IMR-90 (cell line): ENCODE measurements around the gene SLC35F3. TPM values are rescaled to one million over a fixed set of nuclear protein-coding genes. Genes with fewer than 3 reads are reported as not detected.

Experiments used
- ATAC-seq: fragments of 200-7000 bp; cut with Tn5 transposase; 2 replicates; pipeline ENCODE4 v1.9.1; 2020; ENCODE audit warnings: low read depth, mild to moderate bottlenecking, moderate library complexity
- BruUV-seq: library from RNA; stranded (reverse); fragments of 400-500 nt; replicated peaks from 2 replicates; lab custom pipeline; 2021; lab: Mats Ljungman, UMichigan
- CTCF ChIA-PET: fragments of 300-600 bp; formaldehyde crosslinking; extraction: SDS; loops from one replicate; lab custom pipeline; 2021; ENCODE audit warnings: antibody characterized with exemption; lab: Yijun Ruan, JAX
- POLR2A ChIA-PET: fragments of 300-600 bp; sonication (Branson Sonifier 250); formaldehyde crosslinking; loops from one replicate; lab custom pipeline; 2022; ENCODE audit warnings: antibody characterized with exemption; ENCODE audit not compliant: unreplicated experiment; lab: Charles Lee
- DNase-seq: peaks from one replicate; pipeline ENCODE4 v3.0.0; 2013
- H2AFZ ChIP-seq: replicated peaks from 2 replicates; pipeline ENCODE3; 2013; ENCODE audit warnings: low read length, mild to moderate bottlenecking; ENCODE audit not compliant: poor library complexity
- H2AK5ac ChIP-seq: 2 replicates; pipeline ENCODE4 v1.6.1; 2013; ENCODE audit warnings: low read depth, low read length, inconsistent platforms
- H2AK9ac ChIP-seq: replicated peaks from 2 replicates; pipeline ENCODE3; 2013; ENCODE audit warnings: mild to moderate bottlenecking, low read depth, low read length, moderate library complexity; ENCODE audit not compliant: poor library complexity
- H2BK120ac ChIP-seq: 2 replicates; pipeline ENCODE4 v1.6.1; 2013; ENCODE audit warnings: low read depth, low read length, inconsistent platforms
- H2BK15ac ChIP-seq: 3 replicates; pipeline ENCODE4 v1.6.1; 2013; ENCODE audit warnings: low read depth, low read length, inconsistent platforms
- H2BK20ac ChIP-seq: 2 replicates; pipeline ENCODE4 v1.6.1; 2013; ENCODE audit warnings: low read depth, mild to moderate bottlenecking, inconsistent platforms, low read length, moderate library complexity
- H2BK5ac ChIP-seq: 2 replicates; pipeline ENCODE4 v1.6.1; 2013; ENCODE audit warnings: mild to moderate bottlenecking, low read depth, low read length, inconsistent platforms; ENCODE audit not compliant: poor library complexity, severe bottlenecking
- H3K14ac ChIP-seq: replicated peaks from 2 replicates; pipeline ENCODE4 v1.6.1; 2013; ENCODE audit warnings: low read depth, low read length, inconsistent platforms
- H3K18ac ChIP-seq: 2 replicates; pipeline ENCODE4 v1.6.1; 2013; ENCODE audit warnings: low read depth, low read length, control low read depth
- H3K23ac ChIP-seq: 2 replicates; pipeline ENCODE4 v1.6.1; 2013; ENCODE audit warnings: low read depth, low read length, inconsistent platforms
- H3K27ac ChIP-seq: 2 replicates; pipeline ENCODE4 v1.5.1; 2013; ENCODE audit warnings: mild to moderate bottlenecking, control low read depth, low read length; ENCODE audit not compliant: insufficient read depth
- H3K27me3 ChIP-seq: 2 replicates; pipeline ENCODE4 v1.6.1; 2013; ENCODE audit warnings: low read length; ENCODE audit not compliant: control insufficient read depth, insufficient read depth
- H3K36me3 ChIP-seq: 2 replicates; pipeline ENCODE4 v1.6.1; 2013; ENCODE audit warnings: low read length, mixed read lengths; ENCODE audit not compliant: control insufficient read depth, insufficient read depth
- H3K4ac ChIP-seq: 2 replicates; pipeline ENCODE4 v1.6.1; 2013; ENCODE audit warnings: low read depth, low read length, inconsistent platforms
- H3K4me1 ChIP-seq: 2 replicates; pipeline ENCODE4 v1.6.1; 2013; ENCODE audit warnings: low read length, mixed read lengths; ENCODE audit not compliant: control insufficient read depth, insufficient read depth
- H3K4me2 ChIP-seq: 2 replicates; pipeline ENCODE4 v1.6.1; 2013; ENCODE audit warnings: low read depth, mild to moderate bottlenecking, control low read depth, low read length, moderate library complexity
- H3K4me3 ChIP-seq: 2 replicates; pipeline ENCODE4 v1.5.1; 2013; ENCODE audit warnings: low read depth, mild to moderate bottlenecking, control low read depth, low read length, moderate library complexity; ENCODE audit not compliant: insufficient read depth
- H3K56ac ChIP-seq: 2 replicates; pipeline ENCODE4 v1.6.1; 2013; ENCODE audit warnings: low read length, inconsistent platforms; ENCODE audit not compliant: insufficient read depth; ENCODE audit errors: extremely low read depth
- H3K79me1 ChIP-seq, 2 experiments: 2 replicates each; pipeline ENCODE4 v1.6.1; 2013; ENCODE audit warnings: low read length in 2 of 2, inconsistent platforms in 1 of 2, low read depth in 1 of 2
- H3K9ac ChIP-seq: 2 replicates; pipeline ENCODE4 v1.6.1; 2013; ENCODE audit warnings: low read depth, low read length, control low read depth
- H3K9me1 ChIP-seq: 2 replicates; pipeline ENCODE4 v1.6.1; 2013; ENCODE audit warnings: low read length, inconsistent platforms; ENCODE audit not compliant: insufficient read depth
- H3K9me3 ChIP-seq: 2 replicates; pipeline ENCODE4 v1.6.1; 2013; ENCODE audit warnings: low read length; ENCODE audit not compliant: control insufficient read depth, insufficient read depth
- H4K20me1 ChIP-seq: 2 replicates; pipeline ENCODE4 v1.6.1; 2013; ENCODE audit warnings: low read length, inconsistent platforms; ENCODE audit not compliant: insufficient read depth
- H4K5ac ChIP-seq: 2 replicates; pipeline ENCODE4 v1.6.1; 2013; ENCODE audit warnings: mild to moderate bottlenecking, low read depth, low read length, control low read depth
- H4K8ac ChIP-seq, 2 experiments: 2 replicates each; pipeline ENCODE4 v1.6.1; 2013; ENCODE audit warnings: low read depth in 2 of 2, low read length in 2 of 2, control low read depth in 1 of 2, inconsistent platforms in 1 of 2
- H4K91ac ChIP-seq: 2 replicates; pipeline ENCODE4 v1.6.1; 2013; ENCODE audit warnings: low read depth, low read length, inconsistent platforms; ENCODE audit not compliant: insufficient read depth
- CEBPB ChIP-seq: IDR thresholded peaks from 2 replicates; pipeline ENCODE4 v1.6.1; 2012; ENCODE audit warnings: low read depth, low read length, improper control_type of control experiment
- CTCF ChIP-seq: conservative IDR thresholded peaks from 2 replicates; pipeline ENCODE4 v1.5.1; 2012; ENCODE audit warnings: mild to moderate bottlenecking, low read depth, low read length, improper control_type of control experiment
- WGBS, 2 experiments: methylation state at CpG; one replicate each; pipeline versions ENCODE4 v1.1.5 to v1.1.7; 2013; ENCODE audit warnings: missing lambda C conversion rate in 2 of 2; ENCODE audit not compliant: insufficient read length in 1 of 2; ENCODE audit errors: extremely low coverage in 2 of 2; 5-methylcytosine and 5-hydroxymethylcytosine counted together
- dilution Hi-C: fragments of 300-500 bp; cut with HindIII; formaldehyde crosslinking; loops from one replicate; pipeline ENCODE4 v1.14.3; 2018; ENCODE audit warnings: low sequenced_read_pairs; ENCODE audit not compliant: unreplicated experiment
- in situ Hi-C: fragments of 300-500 bp; cut with MboI; formaldehyde crosslinking; loops from 3 replicates; pipeline ENCODE4 v1.14.3; 2019; ENCODE audit warnings: low sequenced_read_pairs, inconsistent platforms, mixed read lengths
- intact Hi-C: fragments of 100-400 bp; cut with micrococcal nuclease; formaldehyde crosslinking; loops from 2 replicates; pipeline ENCODE4 v1.10.0; 2022
- polyA plus RNA-seq, 3 experiments: library from polyadenylated mRNA; depleted of rRNA; stranded (reverse); fragments of >200 nt; gene quantifications; 2 replicates each; pipeline ENCODE4 v1.2.3, GENCODE V29; 2012; ENCODE audit warnings: low replicate concordance in 1 of 3
- total RNA-seq: library from RNA; depleted of rRNA; stranded (reverse); fragments of >200 nt; gene quantifications from 2 replicates; pipeline ENCODE4 v1.2.3, GENCODE V29; 2012

The SLC35F3 gene
- total and polyA plus RNA-seq, 2 of the 4 experiments (the other 2 are of a cell fraction) = under 0.01 to 0.17 TPM

- Histone ChIP-seq H3K23ac (no peak overlapping the region), H4K20me1 (no peaks in the 10 kb centered on the region), H3K9me3 (peaks cover 2% of the 10 kb centered on the region; the same call in 1 of the 2 replicates), H4K91ac (no peak overlapping the region), H3K4me2 (no peak overlapping the region), H2BK20ac (no peak overlapping the region), H4K5ac (no peak overlapping the region), H3K4me1 (peaks cover 3% of the 10 kb centered on the region), H2AFZ (no peak overlapping the region), H3K27me3 (no peaks in the 10 kb centered on the region), H3K56ac (no peak overlapping the region), H2AK5ac (no peak overlapping the region), H2BK15ac (no peak overlapping the region), H3K9ac (no peak overlapping the region), H3K4me3 (no peak overlapping the region), H3K79me1 (no peaks in the 10 kb centered on the region), H3K36me3 (no peaks in the 10 kb centered on the region), H4K8ac (no peak overlapping the region), H2AK9ac (no peak overlapping the region), H3K27ac (no peak overlapping the region), H3K4ac (no peak overlapping the region), H2BK5ac (no peak overlapping the region), H2BK120ac (no peak overlapping the region), H3K18ac (no peak overlapping the region), H3K9me1 (no peaks in the 10 kb centered on the region), H3K14ac (no peak overlapping the region)
- in situ Hi-C loops (no loop called here), dilution Hi-C loops (no loop called here), intact Hi-C loops (loop anchor here (5.0 kb wide), 1 partner anchor 1301 kb away; no protein-coding TSS in a partner anchor)
- no peak for ATAC-seq
- no TSS peak for BruUV-seq
- ChIA-PET CTCF (interaction anchor here (1.7 kb wide), 1 partner anchor 21 kb away, joined by 3 read pairs; no protein-coding TSS in a partner anchor), POLR2A (interaction anchor here (0.6 kb wide), 1 partner anchor 863 kb away, joined by 3 read pairs; no protein-coding TSS in a partner anchor)
- WGBS, 2 experiments = 20% methylated on average over 1 of the region's 2 CpGs; no CpG with 5 or more reads in 1 of the 2 experiments
- peak; percentile 46 for DNase-seq
- TF ChIP-seq CEBPB (peak; percentile 82), CTCF (no peak)
Observed at GRCh38 chr1:234331507-234331906, 427.0 kb downstream of the SLC35F3 start.
